H9 (cell line): Measurements from ENCODE around the gene TENM3. TPM values are rescaled to one million over a fixed set of nuclear protein-coding genes. Genes with fewer than 3 reads are reported as not detected.

Experiments
- DNase-seq: peaks from one replicate; pipeline ENCODE4 v3.0.0-alpha.2; 2017
- H2AFZ ChIP-seq: one replicate; pipeline ENCODE4 v1.6.1; 2013; ENCODE audit warnings: mild to moderate bottlenecking, low read length, control low read depth, moderate library complexity
- H2AK5ac ChIP-seq: 2 replicates; pipeline ENCODE4 v1.6.1; 2013; ENCODE audit warnings: low read length, control low read depth, mixed read lengths; ENCODE audit not compliant: insufficient read length
- H2BK120ac ChIP-seq: one replicate; pipeline ENCODE4 v1.6.1; 2013; ENCODE audit warnings: low read depth, mild to moderate bottlenecking, low read length, control low read depth, inconsistent platforms; ENCODE audit not compliant: poor library complexity, severe bottlenecking
- H2BK12ac ChIP-seq: 2 replicates; pipeline ENCODE4 v1.6.1; 2013; ENCODE audit warnings: low read length, control low read depth, mixed read lengths, low read depth; ENCODE audit not compliant: insufficient read length
- H2BK15ac ChIP-seq: 2 replicates; pipeline ENCODE4 v1.6.1; 2013; ENCODE audit warnings: low read depth, low read length, control low read depth
- H2BK20ac ChIP-seq: one replicate; pipeline ENCODE4 v1.6.1; 2013; ENCODE audit warnings: low read depth, mild to moderate bottlenecking, low read length, control low read depth, inconsistent platforms; ENCODE audit not compliant: poor library complexity, severe bottlenecking
- H2BK5ac ChIP-seq: 2 replicates; pipeline ENCODE4 v1.6.1; 2013; ENCODE audit warnings: low read length, control low read depth, mixed read lengths; ENCODE audit not compliant: insufficient read length
- H3K14ac ChIP-seq: 2 replicates; pipeline ENCODE4 v1.6.1; 2013; ENCODE audit warnings: low read length, control low read depth; ENCODE audit not compliant: insufficient read depth
- H3K18ac ChIP-seq: 2 replicates; pipeline ENCODE4 v1.6.1; 2013; ENCODE audit warnings: low read depth, mild to moderate bottlenecking, mixed read lengths, low read length, control low read depth; ENCODE audit not compliant: insufficient read length
- H3K23ac ChIP-seq: 2 replicates; pipeline ENCODE4 v1.6.1; 2013; ENCODE audit warnings: low read length, control low read depth, mixed read lengths, low read depth; ENCODE audit not compliant: insufficient read length
- H3K23me2 ChIP-seq: 2 replicates; pipeline ENCODE4 v1.6.1; 2013; ENCODE audit warnings: low read depth, mild to moderate bottlenecking, mixed read lengths, low read length, control low read depth; ENCODE audit not compliant: insufficient read length, poor library complexity, severe bottlenecking
- H3K27ac ChIP-seq: 2 replicates; pipeline ENCODE4 v1.5.1; 2013; ENCODE audit warnings: low read length, control low read depth, mixed read lengths, low read depth; ENCODE audit not compliant: insufficient read length
- H3K27me3 ChIP-seq: 2 replicates; pipeline ENCODE4 v1.6.1; 2013; ENCODE audit warnings: low read length, control low read depth, inconsistent platforms; ENCODE audit not compliant: insufficient read depth
- H3K4ac ChIP-seq: 2 replicates; pipeline ENCODE4 v1.6.1; 2013; ENCODE audit warnings: low read depth, mild to moderate bottlenecking, control low read depth, inconsistent platforms, low read length, moderate library complexity
- H3K4me1 ChIP-seq: 2 replicates; pipeline ENCODE4 v1.6.1; 2013; ENCODE audit warnings: low read length, control low read depth, inconsistent platforms; ENCODE audit not compliant: insufficient read depth
- H3K4me2 ChIP-seq: 2 replicates; pipeline ENCODE4 v1.6.1; 2013; ENCODE audit warnings: low read length, control low read depth, mixed read lengths; ENCODE audit not compliant: insufficient read length, insufficient read depth
- H3K56ac ChIP-seq: 2 replicates; pipeline ENCODE4 v1.6.1; 2013; ENCODE audit warnings: low read depth, mild to moderate bottlenecking, mixed read lengths, low read length, control low read depth; ENCODE audit not compliant: insufficient read length
- H3K79me1 ChIP-seq: 2 replicates; pipeline ENCODE4 v1.6.1; 2013; ENCODE audit warnings: low read depth, mild to moderate bottlenecking, moderate library complexity, low read length, control low read depth, inconsistent platforms; ENCODE audit not compliant: insufficient read depth, poor library complexity, severe bottlenecking
- H3K79me2 ChIP-seq: 2 replicates; pipeline ENCODE4 v1.6.1; 2013; ENCODE audit warnings: low read length, control low read depth, inconsistent platforms; ENCODE audit not compliant: insufficient read depth
- H3K9ac ChIP-seq: 2 replicates; pipeline ENCODE4 v1.6.1; 2013; ENCODE audit warnings: low read length, control low read depth, mixed read lengths; ENCODE audit not compliant: insufficient read length; ENCODE audit errors: extremely low read depth
- H3K9me3 ChIP-seq: one replicate; pipeline ENCODE4 v1.6.1; 2013; ENCODE audit warnings: low read depth, low read length, inconsistent platforms; ENCODE audit not compliant: control insufficient read depth
- H3T11ph ChIP-seq: one replicate; pipeline ENCODE4 v1.6.1; 2013; ENCODE audit warnings: mild to moderate bottlenecking, low read length, control low read depth, inconsistent platforms
- H4K20me1 ChIP-seq: one replicate; pipeline ENCODE4 v1.6.1; 2013; ENCODE audit not compliant: control insufficient read depth, insufficient read length, insufficient read depth
- H4K5ac ChIP-seq: 2 replicates; pipeline ENCODE4 v1.6.1; 2013; ENCODE audit warnings: low read depth, mild to moderate bottlenecking, mixed read lengths, low read length, control low read depth; ENCODE audit not compliant: insufficient read length
- H4K8ac ChIP-seq: replicated peaks from 2 replicates; pipeline ENCODE4 v1.6.1; 2013; ENCODE audit warnings: low read length, control low read depth, mixed read lengths, low read depth; ENCODE audit not compliant: insufficient read length
- H4K91ac ChIP-seq: 2 replicates; pipeline ENCODE4 v1.6.1; 2013; ENCODE audit warnings: low read depth, mild to moderate bottlenecking, moderate library complexity, mixed read lengths, low read length, control low read depth; ENCODE audit not compliant: insufficient read length
- H3K27ac Mint-ChIP-seq, 3 experiments: 2 replicates in 2 of 3; 3 replicates in 1 of 3; pipeline ENCODE4 v1.8.0; 2020 to 2021; ENCODE audit warnings: mixed read lengths in 3 of 3, mild to moderate bottlenecking in 1 of 3, moderate library complexity in 1 of 3
- H3K27me3 Mint-ChIP-seq: 2 replicates; pipeline ENCODE4 v1.8.0; 2021; ENCODE audit warnings: low read depth, mild to moderate bottlenecking, moderate library complexity, mixed read lengths
- H3K36me3 Mint-ChIP-seq, 3 experiments: 2 replicates in 2 of 3; 3 replicates in 1 of 3; pipeline ENCODE4 v1.8.0; 2020 to 2021; ENCODE audit warnings: low read depth in 3 of 3, mixed read lengths in 3 of 3; ENCODE audit not compliant: insufficient read depth in 1 of 3
- H3K4me1 Mint-ChIP-seq, 2 experiments: 2 replicates each; pipeline ENCODE4 v1.8.0; 2020; ENCODE audit warnings: mixed read lengths in 2 of 2
- H3K4me3 Mint-ChIP-seq, 2 experiments: 2 replicates in 1 of 2; 3 replicates in 1 of 2; pipeline ENCODE4 v1.8.0; 2020 to 2021; ENCODE audit warnings: mild to moderate bottlenecking in 2 of 2, mixed read lengths in 2 of 2, moderate library complexity in 1 of 2
- H3K9me3 Mint-ChIP-seq, 2 experiments: 2 replicates in 1 of 2; 3 replicates in 1 of 2; pipeline ENCODE4 v1.8.0; 2020; ENCODE audit warnings: mild to moderate bottlenecking in 2 of 2, mixed read lengths in 2 of 2, moderate library complexity in 1 of 2
- WGBS: extraction: QIAGEN DNeasy Blood & Tissue Kit; methylation state at CpG from one replicate; pipeline ENCODE4 v1.1.7; 2013; ENCODE audit warnings: missing lambda C conversion rate, low lambda C conversion rate, mixed read lengths; ENCODE audit not compliant: insufficient read length; ENCODE audit errors: extremely low coverage; 5-methylcytosine and 5-hydroxymethylcytosine counted together
- total RNA-seq: library from RNA; stranded (reverse); gene quantifications from 2 replicates; pipeline ENCODE4 v1.2.1, GENCODE V29; 2021
- TF ChIP-seq, protein P1 (sequence below): fragments of 200-600 bp; sonication (generic); conservative IDR thresholded peaks from 3 replicates; pipeline ENCODE4 v1.8.0; 2021; ENCODE audit warnings: antibody characterized with exemption, mild to moderate bottlenecking

TENM3 gene
- total RNA-seq, 1 experiment from 2014 or later = 49.6 TPM

DNA sequence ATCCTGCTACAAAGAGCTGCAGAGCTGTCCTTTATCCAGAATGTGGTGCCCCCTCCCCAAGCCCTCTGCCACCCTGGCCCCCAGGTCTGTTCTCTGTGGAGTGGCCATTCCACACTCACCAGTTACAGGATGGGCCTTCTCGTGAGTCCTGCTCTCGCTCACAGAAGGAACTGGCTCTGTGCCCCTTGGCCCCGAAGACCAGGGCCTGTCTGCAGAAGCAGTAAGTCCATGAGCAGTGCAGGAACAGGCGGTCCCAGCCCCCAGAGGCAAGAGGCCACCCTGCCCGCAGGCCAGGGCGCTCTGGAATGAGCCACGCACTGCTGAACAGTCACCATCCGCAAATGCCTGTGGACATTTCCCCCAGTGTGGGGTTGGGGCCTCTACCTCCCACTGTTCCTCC lies 581.8 kb downstream of the TENM3 start:
- Histone ChIP-seq H3K9ac (no peak overlapping the region), H2AFZ (no peak overlapping the region), H2BK15ac (no peak overlapping the region)

More for the DNA sequence above, 581.8 kb downstream of the TENM3 start:
- H3K36me3 Mint-ChIP-seq = peaks cover 0 to 2% (median 0%) of the 10 kb centered on the region in 3 experiments; a peak in 2 of 7 replicates
- peaks cover 28 to 33% of the 10 kb centered on the region in 2 experiments for H3K4me1 Mint-ChIP-seq
- Histone ChIP-seq H3K27ac (no peak overlapping the region), H3K4me1 (no peaks in the 10 kb centered on the region), H3K23me2 (no peaks in the 10 kb centered on the region), H2BK12ac (no peak overlapping the region), H3K79me2 (no peaks in the 10 kb centered on the region), H3K14ac (no peak overlapping the region; the same call in 1 of the 2 replicates), H2BK5ac (no peak overlapping the region), H3K18ac (no peak overlapping the region), H3K4ac (no peak overlapping the region), H3K9me3 (no peaks in the 10 kb centered on the region), H3K27me3 (no peaks in the 10 kb centered on the region), H3K23ac (no peak overlapping the region), H2BK120ac (no peak overlapping the region), H2BK20ac (no peak overlapping the region), H3K79me1 (no peaks in the 10 kb centered on the region), H4K91ac (no peak overlapping the region), H2AK5ac (no peak overlapping the region), H3T11ph (no peak overlapping the region), H3K4me2 (no peak overlapping the region), H4K8ac (no peak overlapping the region), H3K56ac (no peak overlapping the region), H4K5ac (no peak overlapping the region), H4K20me1 (no peaks in the 10 kb centered on the region)
- no peak overlapping the region for H3K4me3 Mint-ChIP-seq
- no peaks in the 10 kb centered on the region; the same call in 1 of the 2 replicates for H3K27me3 Mint-ChIP-seq
- no peak overlapping the region; a peak in 1 of 7 replicates for H3K27ac Mint-ChIP-seq
- no peak for DNase-seq
- H3K9me3 Mint-ChIP-seq = no peaks in the 10 kb centered on the region
- TF ChIP-seq, protein P1, sequence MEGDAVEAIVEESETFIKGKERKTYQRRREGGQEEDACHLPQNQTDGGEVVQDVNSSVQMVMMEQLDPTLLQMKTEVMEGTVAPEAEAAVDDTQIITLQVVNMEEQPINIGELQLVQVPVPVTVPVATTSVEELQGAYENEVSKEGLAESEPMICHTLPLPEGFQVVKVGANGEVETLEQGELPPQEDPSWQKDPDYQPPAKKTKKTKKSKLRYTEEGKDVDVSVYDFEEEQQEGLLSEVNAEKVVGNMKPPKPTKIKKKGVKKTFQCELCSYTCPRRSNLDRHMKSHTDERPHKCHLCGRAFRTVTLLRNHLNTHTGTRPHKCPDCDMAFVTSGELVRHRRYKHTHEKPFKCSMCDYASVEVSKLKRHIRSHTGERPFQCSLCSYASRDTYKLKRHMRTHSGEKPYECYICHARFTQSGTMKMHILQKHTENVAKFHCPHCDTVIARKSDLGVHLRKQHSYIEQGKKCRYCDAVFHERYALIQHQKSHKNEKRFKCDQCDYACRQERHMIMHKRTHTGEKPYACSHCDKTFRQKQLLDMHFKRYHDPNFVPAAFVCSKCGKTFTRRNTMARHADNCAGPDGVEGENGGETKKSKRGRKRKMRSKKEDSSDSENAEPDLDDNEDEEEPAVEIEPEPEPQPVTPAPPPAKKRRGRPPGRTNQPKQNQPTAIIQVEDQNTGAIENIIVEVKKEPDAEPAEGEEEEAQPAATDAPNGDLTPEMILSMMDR = no peak
- WGBS = no CpG with 5 or more reads among the region's 8 CpGs
